HG02642 (cell line): ENCODE measurements around the gene NRXN3.

Experiments
- ATAC-seq: cut with Tn5 transposase; IDR thresholded peaks from one replicate; pipeline ENCODE4 v1.9.1; 2021; ENCODE audit warnings: mild to moderate bottlenecking; ENCODE audit not compliant: unreplicated experiment, poor library complexity

The NRXN3 gene

DNA sequence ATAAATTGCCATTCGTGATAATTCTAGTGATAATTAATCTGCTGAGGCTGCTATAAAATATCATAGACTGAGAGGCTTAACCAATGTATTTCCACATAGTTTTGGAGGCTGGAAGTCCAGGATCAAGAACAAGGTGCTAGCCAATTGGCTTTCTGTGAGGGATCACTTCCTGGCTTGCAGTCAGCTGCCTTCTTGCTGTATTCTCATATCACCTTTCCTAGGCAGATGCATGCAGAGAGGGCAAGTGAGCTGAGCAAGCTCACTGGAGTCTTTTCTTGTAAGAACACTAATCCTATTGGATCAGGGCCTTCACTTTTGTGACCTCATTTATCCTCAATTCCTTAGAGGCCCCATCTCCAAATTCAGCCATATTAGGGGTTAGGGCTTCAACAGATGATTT lies 1400.5 kb downstream of the NRXN3 start:
- no peak for ATAC-seq

DNA sequence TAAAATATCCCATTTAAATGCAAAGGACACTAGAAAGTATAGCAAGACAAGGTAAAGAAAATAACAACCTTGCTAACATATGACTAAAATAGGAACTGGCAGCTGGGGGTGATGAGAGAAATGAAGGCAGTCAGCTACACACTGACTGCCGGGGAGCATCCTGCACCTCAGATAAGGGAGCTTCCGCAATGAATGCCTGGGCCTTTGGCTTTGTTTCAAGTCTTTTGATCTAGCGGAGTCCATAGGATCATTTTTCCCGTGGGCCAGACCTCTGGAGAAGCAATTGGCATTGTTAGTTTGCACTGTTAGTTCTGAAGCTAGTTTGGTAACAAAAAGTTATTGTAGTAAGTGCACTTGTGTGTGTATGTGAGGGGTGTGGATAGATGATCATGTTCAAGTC lies 1401.2 kb downstream of the NRXN3 start:
- no peak for ATAC-seq

DNA sequence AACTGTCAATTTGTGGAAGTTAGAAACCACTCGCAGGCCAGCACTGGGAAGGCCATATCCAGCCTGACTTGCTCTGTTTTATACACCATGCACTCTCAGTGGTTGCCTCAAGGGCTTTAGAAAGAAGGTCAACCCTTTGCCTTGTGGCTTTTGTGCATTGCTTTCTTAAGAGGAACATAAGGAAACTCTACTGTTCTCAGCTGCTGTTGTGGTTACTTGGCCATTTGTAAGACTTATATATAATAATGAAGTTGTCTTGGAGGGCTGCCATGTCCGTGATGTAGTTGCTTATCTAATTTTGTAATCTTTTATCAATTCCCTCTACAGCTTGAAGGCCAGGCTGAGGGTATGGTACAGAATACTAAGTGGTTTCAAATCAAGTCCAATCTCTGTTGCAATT lies 1403.3 kb downstream of the NRXN3 start:
- no peak for ATAC-seq

DNA sequence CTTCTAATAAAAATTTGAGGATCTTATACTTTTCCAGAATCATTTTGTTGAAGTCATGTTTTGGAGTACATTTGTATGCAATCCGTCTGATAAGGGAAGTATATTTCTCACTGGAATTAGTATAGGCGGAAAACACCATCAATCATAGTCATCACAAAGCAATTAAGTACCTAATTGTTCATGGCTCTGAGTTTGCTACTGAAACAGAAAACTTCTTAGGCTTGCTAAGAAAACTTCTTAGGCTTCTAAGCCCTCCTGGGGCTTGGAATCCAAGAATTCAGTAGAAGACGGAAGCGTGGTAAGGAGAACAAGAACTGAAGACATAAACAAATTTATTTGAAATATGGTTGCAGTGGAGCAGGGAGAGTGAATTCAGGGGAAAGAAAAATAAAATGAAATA lies 1404.9 kb downstream of the NRXN3 start:
- no peak for ATAC-seq

DNA sequence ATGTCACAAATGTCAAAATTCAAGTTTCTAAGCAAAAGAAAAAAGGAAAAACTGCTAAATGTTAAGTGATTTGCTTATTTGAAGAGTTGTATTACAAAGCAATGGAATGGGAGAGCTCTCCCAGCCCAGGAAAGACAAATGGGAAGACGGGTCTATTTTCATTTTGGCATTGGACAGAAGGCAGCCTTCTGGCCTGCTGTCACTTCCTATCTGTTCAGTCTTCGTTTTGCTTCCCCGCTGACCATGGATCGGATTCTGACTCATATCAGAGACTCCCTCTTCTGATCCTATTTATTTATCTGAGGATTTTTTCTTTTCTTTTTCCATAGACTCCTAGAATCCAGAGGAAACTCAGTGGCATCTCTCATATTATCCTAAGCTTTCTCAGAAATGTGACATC lies 1406.3 kb downstream of the NRXN3 start:
- ATAC-seq: no peak

DNA sequence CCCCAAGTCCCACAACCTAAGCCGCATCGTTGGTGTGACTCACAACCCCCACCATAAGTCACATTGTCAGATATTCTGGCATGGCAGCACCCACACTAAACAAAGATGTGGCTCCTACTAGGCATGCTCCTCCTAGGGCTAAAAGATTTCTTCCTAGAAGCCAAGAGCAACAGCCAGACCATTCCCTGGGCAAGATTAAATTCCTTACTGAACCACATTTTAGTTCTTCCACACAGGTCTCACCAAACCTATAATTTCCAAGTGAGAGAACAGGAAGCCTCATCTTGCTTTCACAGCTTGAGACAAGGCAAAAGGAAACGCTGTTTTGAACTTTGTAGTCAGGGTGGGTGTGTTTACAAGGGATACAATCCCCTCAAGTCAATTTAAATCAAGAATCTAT lies 1408.3 kb downstream of the NRXN3 start:
- no peak for ATAC-seq

DNA sequence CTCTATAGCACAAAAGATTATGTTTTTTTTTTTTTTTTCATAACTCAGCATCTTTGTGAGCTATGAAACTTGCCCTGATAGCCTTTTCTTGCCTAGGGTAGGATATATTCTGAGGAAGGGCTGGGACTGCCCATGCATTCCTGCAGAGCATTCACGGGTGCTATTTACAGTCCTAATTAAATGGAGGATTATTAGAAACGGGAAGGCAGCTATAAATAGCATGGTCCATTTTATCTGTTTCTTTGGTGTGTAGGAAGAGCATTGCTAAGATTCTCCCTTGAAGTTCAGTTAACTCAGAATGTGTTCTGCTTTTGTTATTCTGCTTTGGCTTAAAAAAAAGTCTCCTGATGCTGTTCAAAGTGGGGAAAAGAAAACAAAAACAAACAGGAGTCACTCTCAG lies 1410.2 kb downstream of the NRXN3 start:
- no peak for ATAC-seq

DNA sequence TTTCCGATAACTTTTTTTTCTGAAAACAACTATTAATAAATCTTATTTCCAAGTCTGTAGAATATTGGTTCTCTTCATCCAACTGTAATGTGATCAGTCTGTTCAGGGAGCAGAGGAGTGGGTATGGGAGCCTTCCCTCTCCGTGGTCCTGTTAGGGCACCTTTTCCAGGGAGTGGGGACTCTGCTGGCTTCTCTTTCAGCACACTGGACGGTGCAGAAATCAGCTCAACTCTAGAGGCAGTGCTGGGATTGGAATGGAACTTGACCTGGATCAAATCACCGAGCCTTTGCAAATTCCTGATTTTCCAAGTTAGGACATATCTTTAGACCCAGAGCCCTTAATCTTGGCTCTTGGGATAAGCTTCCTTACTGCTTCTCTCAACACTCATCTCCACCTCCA lies 1410.7 kb downstream of the NRXN3 start:
- ATAC-seq: no peak

DNA sequence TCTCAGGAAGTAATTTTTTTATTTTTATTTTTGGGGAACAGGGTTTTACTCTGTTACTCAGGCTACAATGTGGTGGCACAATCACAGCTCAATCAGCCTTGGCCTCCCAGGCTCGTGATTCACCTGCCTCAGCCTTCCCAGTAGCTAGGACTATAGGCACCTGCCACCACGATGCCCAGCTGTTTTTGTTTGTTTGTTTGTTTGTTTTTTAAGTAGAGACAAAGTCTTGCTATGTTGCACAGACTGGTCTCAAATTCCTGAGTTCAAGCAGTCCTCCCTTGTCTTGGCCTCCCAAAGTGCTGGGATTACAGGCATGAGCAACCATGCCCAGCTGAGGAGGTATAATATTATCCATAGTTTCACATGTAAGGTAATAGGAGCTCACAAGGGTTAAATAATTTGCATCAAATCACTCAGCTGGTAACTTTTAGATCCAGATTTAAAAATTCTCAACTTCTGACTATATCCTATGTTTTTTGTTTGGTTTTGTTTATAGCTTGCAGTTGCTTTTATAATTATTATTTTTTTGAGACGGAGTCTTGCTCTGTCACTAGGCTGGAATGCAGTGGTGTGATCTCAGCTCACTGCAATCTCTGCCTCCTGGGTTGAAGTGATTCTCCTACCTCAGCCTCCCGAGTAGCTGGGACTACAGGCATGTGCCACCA lies 1411.9 kb downstream of the NRXN3 start:
- ATAC-seq: no peak

DNA sequence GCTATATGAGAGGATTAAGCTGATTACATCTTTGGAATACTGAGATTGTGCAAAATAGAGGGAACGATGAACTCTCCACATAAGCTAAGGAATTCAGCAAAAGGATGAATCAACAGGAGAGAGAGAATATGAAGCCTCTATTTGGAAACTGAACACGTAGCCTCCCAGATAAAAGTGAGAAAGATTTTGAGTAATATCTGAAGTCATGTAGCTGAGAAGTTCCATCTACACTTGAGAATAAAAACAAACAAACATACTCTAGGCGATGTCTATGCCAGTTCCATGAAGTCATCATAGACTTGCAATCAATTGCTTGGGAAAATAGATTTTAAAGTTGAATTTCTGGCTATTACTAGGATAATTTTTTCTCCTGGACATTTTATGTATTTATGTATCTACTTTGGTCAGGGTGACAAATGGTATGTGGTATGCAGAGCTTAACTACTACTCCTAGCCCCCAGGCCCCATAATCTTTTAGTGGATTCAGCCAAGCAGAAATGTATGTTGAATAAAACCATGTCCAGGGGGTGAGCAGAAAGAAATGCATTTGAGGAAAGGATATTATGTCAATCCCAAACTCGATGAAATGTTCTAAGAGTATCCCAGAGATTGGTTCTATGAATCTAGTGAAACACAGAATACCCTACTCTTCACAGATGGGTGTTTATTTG lies 1413.7 kb downstream of the NRXN3 start:
- no peak for ATAC-seq

DNA sequence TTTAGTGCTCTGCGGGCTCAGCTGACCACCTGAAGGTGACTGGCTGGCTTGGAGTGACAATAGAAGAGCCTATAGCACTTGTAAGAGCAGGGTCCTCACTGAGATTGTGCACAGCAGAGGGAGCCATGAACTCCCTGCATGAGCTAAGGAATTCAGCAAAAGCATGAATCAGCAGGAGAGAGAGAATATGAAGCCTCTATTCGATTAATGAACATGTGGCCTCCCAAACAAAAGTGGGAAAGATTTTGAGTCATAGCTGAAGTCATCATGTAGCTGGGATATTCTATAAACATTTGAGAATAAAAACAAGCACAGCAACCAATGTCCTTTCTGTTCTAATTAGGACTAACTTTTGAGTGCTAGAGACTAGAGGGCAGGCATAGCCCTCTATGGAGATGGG lies 1414.5 kb downstream of the NRXN3 start:
- no peak for ATAC-seq

DNA sequence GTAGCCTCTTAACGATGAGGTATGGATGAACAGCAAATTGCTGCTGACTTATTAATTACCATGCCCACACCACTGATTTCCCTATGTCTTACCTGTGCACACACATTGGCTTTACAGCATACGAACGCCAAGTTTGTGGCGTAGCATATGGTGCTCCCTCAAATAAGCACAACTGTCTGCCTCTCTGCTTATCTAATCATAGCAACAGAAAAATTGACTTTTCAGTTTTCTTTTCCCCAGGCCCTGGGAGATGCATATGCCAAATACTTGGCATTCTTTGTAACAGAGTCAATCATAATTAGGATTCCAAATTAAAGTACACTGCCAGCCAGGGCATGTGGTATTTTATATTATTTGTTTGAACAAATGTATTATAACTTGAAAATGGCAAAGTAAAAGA lies 1415.7 kb downstream of the NRXN3 start:
- no peak for ATAC-seq

DNA sequence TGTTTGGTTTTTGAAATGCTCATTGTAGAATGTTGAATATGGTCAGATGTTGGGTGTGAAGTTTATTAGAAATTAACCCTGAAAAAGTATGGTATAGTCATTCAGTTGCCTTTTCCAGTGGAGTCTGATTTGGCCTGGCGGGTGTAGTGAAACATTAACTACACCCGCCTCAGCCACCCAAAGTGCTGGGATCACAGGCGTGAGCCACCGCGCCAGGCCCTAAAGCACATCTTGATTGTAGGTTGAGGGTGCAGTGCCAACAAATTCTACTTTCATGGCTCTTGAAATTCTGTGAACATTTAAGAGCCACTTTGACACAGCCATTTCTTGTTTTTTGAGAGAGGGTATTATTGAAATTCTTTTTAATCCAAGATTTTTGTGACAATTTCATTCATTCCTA lies 1416.2 kb downstream of the NRXN3 start:
- no peak for ATAC-seq

DNA sequence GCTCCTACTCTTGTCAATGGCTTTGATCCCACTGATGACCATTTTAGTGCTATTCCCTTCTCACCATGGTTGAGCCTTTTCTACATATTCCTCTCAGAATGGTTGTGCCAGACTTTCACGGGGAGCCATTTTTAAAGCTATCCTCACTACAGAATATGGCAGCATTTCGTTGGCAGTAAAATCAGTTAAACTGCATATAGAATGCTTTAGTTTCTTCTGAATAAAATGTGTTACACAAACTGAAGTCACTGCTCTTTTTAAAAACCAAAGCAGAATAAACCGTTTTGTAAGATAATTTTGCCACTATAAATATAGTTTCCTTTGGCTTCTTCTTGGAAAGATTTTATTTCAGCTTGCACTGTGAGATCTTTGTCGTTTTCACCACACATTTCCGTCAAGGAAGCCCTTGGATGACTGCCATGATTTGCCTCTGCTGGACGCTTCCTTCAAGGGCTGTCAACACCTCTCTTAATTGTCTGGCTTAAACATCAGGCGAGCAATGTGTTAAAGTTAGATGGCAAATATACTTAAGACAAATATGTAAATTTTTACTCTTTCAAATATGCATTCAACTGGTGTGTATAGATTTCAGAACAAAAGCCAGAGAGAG lies 1416.9 kb downstream of the NRXN3 start:
- no peak for ATAC-seq

DNA sequence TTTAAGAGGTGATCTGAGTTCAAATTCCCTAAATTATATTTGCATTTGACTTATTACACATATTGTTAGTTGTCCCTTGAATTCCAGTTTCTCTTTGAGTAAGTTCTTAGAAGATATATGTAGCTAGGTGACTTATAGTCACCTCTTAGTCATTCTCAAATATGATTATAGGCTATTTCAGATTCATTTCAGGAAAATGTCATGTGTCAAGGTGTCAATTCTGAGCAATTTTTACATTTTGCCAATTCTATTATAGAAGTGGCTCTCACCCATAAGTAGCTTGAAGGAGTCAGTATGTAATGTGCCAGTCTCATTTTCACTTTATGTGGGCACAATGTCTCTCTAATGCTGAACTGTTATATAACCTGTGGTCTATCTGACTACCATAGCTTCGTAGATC lies 1417.7 kb downstream of the NRXN3 start:
- no peak for ATAC-seq

DNA sequence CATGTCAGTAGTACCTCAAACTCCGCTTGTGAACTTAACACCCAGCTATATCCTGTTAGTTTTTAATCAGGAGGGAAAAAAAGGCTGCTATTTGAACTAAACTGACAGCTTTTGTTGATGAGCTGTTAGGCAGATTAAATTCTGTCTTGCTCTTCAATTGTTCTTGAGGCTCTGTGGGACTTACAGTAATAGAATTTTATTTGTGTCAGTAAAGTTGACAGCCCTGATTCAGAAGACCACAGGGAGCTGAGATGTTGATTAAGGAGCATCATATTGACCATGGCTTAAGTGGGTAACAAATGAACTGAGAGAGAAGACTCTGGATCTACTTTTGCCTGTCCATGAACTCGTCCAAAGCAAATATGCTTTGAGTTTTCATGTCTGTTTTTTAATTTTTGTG lies 1418.2 kb downstream of the NRXN3 start:
- no peak for ATAC-seq

DNA sequence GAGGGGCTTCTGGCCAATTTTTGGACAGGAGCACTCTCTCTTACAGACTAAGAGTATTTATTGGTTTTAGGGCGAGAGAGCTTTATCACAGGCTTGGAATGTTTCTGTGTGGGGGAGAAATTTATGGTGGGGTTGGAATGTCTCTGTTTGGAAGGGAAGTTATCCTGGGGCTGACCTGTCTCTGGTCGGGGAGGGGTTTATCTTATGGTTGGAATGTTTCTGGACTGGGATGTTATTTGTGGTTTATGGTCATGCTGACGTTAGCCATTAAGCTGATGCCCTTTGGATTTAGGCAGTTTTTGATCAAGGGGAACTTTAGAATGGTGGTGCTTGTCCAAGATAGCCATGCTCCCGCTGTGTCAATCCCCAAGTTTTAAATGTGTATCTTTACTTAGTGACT lies 1426.4 kb downstream of the NRXN3 start:
- no peak for ATAC-seq

DNA sequence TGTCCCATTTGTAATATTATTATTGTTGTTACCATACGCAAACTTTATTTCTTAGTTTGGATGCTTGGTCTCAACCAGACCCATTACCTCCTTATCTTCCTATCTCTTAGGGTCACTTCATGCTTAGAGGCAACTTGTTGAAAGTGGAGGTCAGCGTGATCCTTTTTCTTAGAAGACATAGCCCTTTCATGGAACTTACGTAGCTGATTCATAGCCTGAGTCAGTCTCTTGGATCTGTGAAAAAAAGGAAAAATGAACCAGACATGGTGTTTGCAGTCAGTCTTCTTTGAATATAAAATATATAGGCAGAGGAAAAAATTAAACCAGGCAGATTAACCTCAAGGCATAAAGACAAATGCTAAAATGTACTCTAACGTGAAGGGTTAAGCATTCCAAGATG lies 1427.4 kb downstream of the NRXN3 start:
- ATAC-seq: no peak

DNA sequence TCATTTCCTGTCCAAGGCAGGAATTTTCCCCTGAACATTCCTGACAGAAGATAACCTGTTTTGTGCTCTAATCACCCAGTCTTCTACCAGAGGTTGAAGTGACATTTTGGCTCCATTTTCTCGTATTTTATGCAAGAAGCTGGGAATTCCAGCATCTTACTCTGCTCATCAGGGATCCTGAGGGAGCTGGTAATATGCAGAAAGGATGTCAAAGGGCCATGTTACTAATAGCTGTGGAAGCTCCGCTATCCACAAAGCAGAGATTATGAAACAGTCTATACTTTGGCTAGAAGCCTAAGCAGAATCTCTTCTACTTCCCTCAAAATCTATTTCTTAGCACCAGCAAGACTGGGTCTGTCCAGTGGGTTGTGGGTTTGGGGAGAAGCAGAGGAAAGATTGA lies 1428.2 kb downstream of the NRXN3 start:
- ATAC-seq: no peak

DNA sequence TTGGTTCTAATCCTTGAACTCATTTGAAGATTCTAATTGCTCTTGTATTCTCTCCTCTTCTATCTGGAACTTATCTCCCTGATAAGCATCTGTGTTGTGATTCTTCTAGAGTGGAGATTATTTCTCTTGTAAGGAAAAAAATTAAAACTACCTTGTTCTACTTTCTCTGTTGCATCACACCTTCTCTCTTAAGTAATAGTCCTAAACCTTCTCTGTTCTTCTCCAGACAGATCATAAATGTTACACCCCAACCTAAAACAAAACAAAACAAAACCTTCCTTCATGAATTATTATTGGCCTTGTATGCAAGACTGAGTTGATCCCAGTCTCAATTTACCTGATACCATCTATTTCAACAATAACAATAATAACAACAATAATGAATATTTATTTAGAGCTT lies 1429.1 kb downstream of the NRXN3 start:
- no peak for ATAC-seq

DNA sequence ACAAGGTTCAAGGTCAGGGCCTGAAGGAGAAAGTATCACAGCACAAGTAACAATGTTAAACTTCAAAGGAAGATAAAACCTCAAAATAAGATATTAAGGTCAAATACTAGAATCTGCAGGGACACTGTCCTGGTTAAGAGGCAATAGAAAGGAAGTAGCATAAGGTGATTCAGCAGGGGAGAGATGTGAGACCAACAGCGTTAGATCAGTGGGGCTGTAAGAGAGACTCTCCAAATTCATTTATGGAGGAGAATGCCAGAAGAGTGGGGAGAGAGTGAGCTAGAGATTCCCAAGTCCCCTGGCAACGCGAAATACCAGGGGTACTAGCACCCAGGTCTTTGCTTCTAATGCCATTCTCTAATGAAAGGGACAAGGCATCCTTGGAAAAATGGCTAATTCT lies 1430.2 kb downstream of the NRXN3 start:
- no peak for ATAC-seq

DNA sequence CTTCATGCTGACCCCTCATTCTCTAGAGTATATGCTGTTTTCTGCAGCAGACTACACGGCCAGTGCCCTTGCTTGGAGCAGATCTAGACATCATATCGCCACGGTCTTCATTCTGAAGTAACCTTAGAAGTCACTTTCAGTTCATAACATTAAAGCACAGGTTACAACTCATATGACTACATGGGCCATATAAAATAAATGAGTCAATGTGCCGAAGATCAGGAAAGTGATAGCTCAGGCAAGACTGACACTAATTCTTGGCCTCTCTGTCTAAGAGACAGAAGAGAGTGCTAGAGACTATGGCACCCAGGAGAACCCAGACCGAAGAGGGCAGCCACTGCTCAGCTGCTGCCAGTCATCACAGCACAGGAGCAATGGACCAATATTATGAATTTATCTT lies 1431.4 kb downstream of the NRXN3 start:
- ATAC-seq: no peak
